Caco-2 (cell line): ENCODE results near the gene SGCD. TPM values are rescaled to one million over a fixed set of nuclear protein-coding genes. Genes with fewer than 3 reads are reported as not detected.

Experiments used
- BruUV-seq: library from RNA; stranded (reverse); fragments of 400-500 nt; replicated peaks from 2 replicates; lab custom pipeline; 2021; lab: Mats Ljungman, UMichigan
- CTCF ChIA-PET: fragments of 300-600 bp; sonication (Branson Sonifier 250); formaldehyde crosslinking; loops from one replicate; lab custom pipeline; 2022; ENCODE audit warnings: antibody characterized with exemption; lab: Charles Lee
- POLR2A ChIA-PET: fragments of 300-600 bp; sonication (Branson Sonifier 250); formaldehyde crosslinking; loops from one replicate; lab custom pipeline; 2022; ENCODE audit warnings: antibody characterized with exemption; lab: Charles Lee
- DNase-seq, 2 experiments: peaks; one replicate each; pipeline versions ENCODE4 v3.0.0 to v3.0.0-alpha.2; 2020 to 2022
- H3K27me3 ChIP-seq: replicated peaks from 2 replicates; pipeline ENCODE4 v1.6.0; 2011; ENCODE audit warnings: low read length; ENCODE audit not compliant: control insufficient read depth, insufficient read depth
- H3K36me3 ChIP-seq: 2 replicates; pipeline ENCODE4 v1.5.1; 2011; ENCODE audit warnings: low read length; ENCODE audit not compliant: control insufficient read depth, insufficient read depth
- H3K4me1 ChIP-seq: fragments of 250-450 bp; sonication (Bioruptor Pico); 2 replicates; pipeline ENCODE4 v1.5.1; 2020; ENCODE audit warnings: mild to moderate bottlenecking
- H3K4me3 ChIP-seq: 2 replicates; pipeline ENCODE4 v1.5.1; 2011; ENCODE audit warnings: low read depth, mild to moderate bottlenecking, control low read depth, low read length
- H3K9me3 ChIP-seq: fragments of 250-450 bp; sonication (Bioruptor Pico); 2 replicates; pipeline ENCODE4 v1.5.1; 2020; ENCODE audit warnings: mild to moderate bottlenecking, moderate library complexity
- H3K27ac Mint-ChIP-seq: one replicate; pipeline ENCODE4 v1.8.0; 2022; ENCODE audit warnings: mixed read lengths; ENCODE audit not compliant: unreplicated experiment
- H3K27me3 Mint-ChIP-seq: one replicate; pipeline ENCODE4 v1.8.0; 2022; ENCODE audit warnings: mixed read lengths; ENCODE audit not compliant: insufficient read depth, unreplicated experiment
- H3K36me3 Mint-ChIP-seq: one replicate; pipeline ENCODE4 v1.8.0; 2022; ENCODE audit warnings: mild to moderate bottlenecking, mixed read lengths; ENCODE audit not compliant: insufficient read depth, unreplicated experiment
- H3K4me1 Mint-ChIP-seq: one replicate; pipeline ENCODE4 v1.8.0; 2022; ENCODE audit warnings: low read depth, mixed read lengths; ENCODE audit not compliant: unreplicated experiment
- H3K4me3 Mint-ChIP-seq: one replicate; pipeline ENCODE4 v1.8.0; 2022; ENCODE audit warnings: mild to moderate bottlenecking, moderate library complexity, mixed read lengths; ENCODE audit not compliant: unreplicated experiment
- H3K9me3 Mint-ChIP-seq: one replicate; pipeline ENCODE4 v1.8.0; 2022; ENCODE audit warnings: mixed read lengths; ENCODE audit not compliant: unreplicated experiment
- intact Hi-C: fragments of 100-400 bp; cut with micrococcal nuclease; formaldehyde crosslinking; loops from one replicate; pipeline ENCODE4 v1.10.0; 2022; ENCODE audit not compliant: unreplicated experiment
- total RNA-seq: library from RNA; stranded (reverse); gene quantifications from 2 replicates; pipeline ENCODE4 v1.2.3, GENCODE V29; 2022
- TF ChIP-seq, protein P1 (sequence below), 2 experiments: fragments of 200-600 bp in 1 of 2; IDR thresholded peaks; 1 replicate in 1 of 2; 2 replicates in 1 of 2; pipeline versions ENCODE4 v1.5.1 to v1.8.0; 2011 to 2022; ENCODE audit warnings: antibody characterized with exemption in 1 of 2, control low read depth in 1 of 2, inconsistent platforms in 1 of 2, low read depth in 1 of 2, low read length in 1 of 2, mild to moderate bottlenecking in 1 of 2, moderate library complexity in 1 of 2; ENCODE audit not compliant: insufficient read depth in 1 of 2, severe bottlenecking in 1 of 2, unreplicated experiment in 1 of 2

Gene SGCD
- total RNA-seq, 1 experiment from 2014 or later: 0.20 TPM

DNA sequence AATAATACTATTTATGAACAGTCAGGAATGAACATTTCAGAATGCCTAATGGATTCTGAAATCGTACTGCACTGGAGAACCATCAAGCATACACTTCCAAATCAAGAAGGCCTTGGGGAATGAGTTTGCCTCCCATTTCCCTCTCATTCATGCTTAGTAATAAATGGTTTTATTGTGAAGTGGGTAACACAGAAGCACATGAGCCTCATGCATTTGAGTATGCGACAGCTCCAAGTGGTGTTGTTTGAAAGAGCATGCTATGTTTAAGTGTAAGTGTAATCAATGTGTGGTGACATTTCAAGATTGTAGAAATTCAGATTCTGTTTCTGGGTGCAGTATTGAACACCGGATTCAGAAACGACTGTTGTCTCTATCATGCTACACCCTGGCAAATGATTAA is 60.0 kb downstream of the SGCD start:
- H3K27me3 Mint-ChIP-seq: no peaks in the 10 kb centered on the region
- no peaks in the 10 kb centered on the region for H3K36me3 Mint-ChIP-seq
- intact Hi-C loops: loop anchor here (10.0 kb wide), 1 partner anchor 442 kb away; no protein-coding TSS in a partner anchor
- Histone ChIP-seq H3K9me3 (no peaks in the 10 kb centered on the region), H3K4me1 (no peaks in the 10 kb centered on the region), H3K27me3 (no peaks in the 10 kb centered on the region), H3K4me3 (no peak overlapping the region), H3K36me3 (no peaks in the 10 kb centered on the region)
- H3K4me1 Mint-ChIP-seq: peaks cover 5% of the 10 kb centered on the region
- no peak for DNase-seq
- no TSS peak for BruUV-seq
- TF ChIP-seq, protein P1, sequence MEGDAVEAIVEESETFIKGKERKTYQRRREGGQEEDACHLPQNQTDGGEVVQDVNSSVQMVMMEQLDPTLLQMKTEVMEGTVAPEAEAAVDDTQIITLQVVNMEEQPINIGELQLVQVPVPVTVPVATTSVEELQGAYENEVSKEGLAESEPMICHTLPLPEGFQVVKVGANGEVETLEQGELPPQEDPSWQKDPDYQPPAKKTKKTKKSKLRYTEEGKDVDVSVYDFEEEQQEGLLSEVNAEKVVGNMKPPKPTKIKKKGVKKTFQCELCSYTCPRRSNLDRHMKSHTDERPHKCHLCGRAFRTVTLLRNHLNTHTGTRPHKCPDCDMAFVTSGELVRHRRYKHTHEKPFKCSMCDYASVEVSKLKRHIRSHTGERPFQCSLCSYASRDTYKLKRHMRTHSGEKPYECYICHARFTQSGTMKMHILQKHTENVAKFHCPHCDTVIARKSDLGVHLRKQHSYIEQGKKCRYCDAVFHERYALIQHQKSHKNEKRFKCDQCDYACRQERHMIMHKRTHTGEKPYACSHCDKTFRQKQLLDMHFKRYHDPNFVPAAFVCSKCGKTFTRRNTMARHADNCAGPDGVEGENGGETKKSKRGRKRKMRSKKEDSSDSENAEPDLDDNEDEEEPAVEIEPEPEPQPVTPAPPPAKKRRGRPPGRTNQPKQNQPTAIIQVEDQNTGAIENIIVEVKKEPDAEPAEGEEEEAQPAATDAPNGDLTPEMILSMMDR (IDR thresholded peaks at IDR 0.05; ENCODE audit: insufficient read depth in 1 of 2, low read depth in 1 of 2, low read length in 1 of 2, severe bottlenecking in 1 of 2, unreplicated experiment in 1 of 2): no peak
- ChIA-PET POLR2A (no interaction called here), CTCF (no interaction called here)
- no peaks in the 10 kb centered on the region for H3K9me3 Mint-ChIP-seq
- no peak overlapping the region for H3K27ac Mint-ChIP-seq
- H3K4me3 Mint-ChIP-seq: no peak overlapping the region

DNA sequence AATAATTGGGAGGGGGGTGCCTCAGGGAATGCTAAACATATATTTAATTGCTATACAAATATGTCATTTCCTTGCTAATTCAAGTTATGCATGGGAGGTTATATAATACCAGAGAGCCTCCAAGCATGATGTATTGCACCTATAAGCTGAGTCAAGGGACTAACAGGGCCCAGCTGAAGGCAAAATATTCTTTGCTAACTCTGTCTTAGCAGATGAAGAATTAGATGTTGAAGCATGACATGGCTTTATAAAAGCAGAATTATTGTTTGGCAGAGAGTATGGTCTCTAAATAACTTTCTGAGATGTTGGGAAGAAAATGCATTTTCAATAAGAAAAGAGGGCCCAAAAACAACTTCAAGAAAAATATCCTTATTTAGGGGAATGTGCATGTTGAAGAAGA is 60.4 kb downstream of the SGCD start:
- DNase-seq: no peak
- Histone ChIP-seq H3K4me3 (no peak overlapping the region), H3K36me3 (no peaks in the 10 kb centered on the region), H3K27me3 (no peaks in the 10 kb centered on the region), H3K4me1 (no peaks in the 10 kb centered on the region), H3K9me3 (no peaks in the 10 kb centered on the region)
- no peaks in the 10 kb centered on the region for H3K36me3 Mint-ChIP-seq
- H3K9me3 Mint-ChIP-seq: no peaks in the 10 kb centered on the region
- CTCF ChIA-PET: no interaction called here
- peaks cover 5% of the 10 kb centered on the region for H3K4me1 Mint-ChIP-seq
- no TSS peak for BruUV-seq
- no peaks in the 10 kb centered on the region for H3K27me3 Mint-ChIP-seq
- H3K4me3 Mint-ChIP-seq: no peak overlapping the region
- intact Hi-C loops: loop anchor here (10.0 kb wide), 1 partner anchor 443 kb away; no protein-coding TSS in a partner anchor
- H3K27ac Mint-ChIP-seq: no peak overlapping the region
- POLR2A ChIA-PET: no interaction called here
- TF ChIP-seq, protein P1 (IDR thresholded peaks at IDR 0.05; ENCODE audit: insufficient read depth in 1 of 2, low read depth in 1 of 2, low read length in 1 of 2, severe bottlenecking in 1 of 2, unreplicated experiment in 1 of 2): no peak

- no peaks in the 10 kb centered on the region for H3K27me3 ChIP-seq
- no peaks in the 10 kb centered on the region for H3K9me3 ChIP-seq
- H3K9me3 Mint-ChIP-seq: no peaks in the 10 kb centered on the region
- ChIA-PET POLR2A (no interaction called here), CTCF (no interaction called here)
- intact Hi-C loops: loop anchor here (10.0 kb wide), 1 partner anchor 443 kb away; no protein-coding TSS in a partner anchor
- no peak overlapping the region for H3K4me3 Mint-ChIP-seq
- DNase-seq: no peak
- H3K4me3 ChIP-seq: no peak overlapping the region
- no peaks in the 10 kb centered on the region for H3K36me3 Mint-ChIP-seq
- H3K4me1 ChIP-seq: no peaks in the 10 kb centered on the region
- no peaks in the 10 kb centered on the region for H3K36me3 ChIP-seq
- H3K27me3 Mint-ChIP-seq: no peaks in the 10 kb centered on the region
- H3K27ac Mint-ChIP-seq: no peak overlapping the region
- H3K4me1 Mint-ChIP-seq: peaks cover 5% of the 10 kb centered on the region
- BruUV-seq: no TSS peak
- TF ChIP-seq, protein P1 (IDR thresholded peaks at IDR 0.05; ENCODE audit: insufficient read depth in 1 of 2, low read depth in 1 of 2, low read length in 1 of 2, severe bottlenecking in 1 of 2, unreplicated experiment in 1 of 2): no peak
These were observed 61.3 kb downstream of the SGCD start for GRCh38 chr5:156388233-156388632.
